SK-N-SH (cell line): ENCODE measurements around the gene LACTB.

Source experiments
- CTCF ChIP-seq: fragments of 200-600 bp; sonication (generic); IDR thresholded peaks from 2 replicates; pipeline ENCODE4 v1.6.1; 2017; ENCODE audit warnings: antibody characterized with exemption, mild to moderate bottlenecking, moderate library complexity
- GABPA ChIP-seq: IDR thresholded peaks from 2 replicates; pipeline ENCODE4 v1.4.0; 2012; ENCODE audit warnings: low read depth, mild to moderate bottlenecking
- MAX ChIP-seq: IDR thresholded peaks from 2 replicates; pipeline ENCODE4 v1.4.0; 2012; ENCODE audit warnings: low read depth
- MXI1 ChIP-seq: IDR thresholded peaks from 2 replicates; pipeline ENCODE4 v1.6.1; 2012; ENCODE audit warnings: mild to moderate bottlenecking, low read depth, low read length, improper control_type of control experiment
- POLR2AphosphoS5 ChIP-seq: IDR thresholded peaks from 2 replicates; pipeline ENCODE4 v1.6.1; 2012; ENCODE audit warnings: low read depth, low read length
- RCOR1 ChIP-seq: fragments of 150-350 bp; IDR thresholded peaks from 2 replicates; pipeline ENCODE4 v1.6.1; 2017; ENCODE audit warnings: antibody characterized with exemption, low read length
- REST ChIP-seq: IDR thresholded peaks from 2 replicates; pipeline ENCODE4 v1.6.1; 2012; ENCODE audit warnings: mild to moderate bottlenecking, low read depth, low read length, moderate library complexity
- SMC3 ChIP-seq: IDR thresholded peaks from 2 replicates; pipeline ENCODE4 v1.6.1; 2012; ENCODE audit warnings: low read depth, low read length, improper control_type of control experiment
- USF2 ChIP-seq: fragments of 150-350 bp; IDR thresholded peaks from 2 replicates; pipeline ENCODE4 v1.6.1; 2017; ENCODE audit warnings: antibody characterized with exemption, low read length, low read depth, borderline replicate concordance
- ZBTB33 ChIP-seq: IDR thresholded peaks from 2 replicates; pipeline ENCODE4 v1.4.0; 2012; ENCODE audit warnings: low read depth, borderline replicate concordance

DNA sequence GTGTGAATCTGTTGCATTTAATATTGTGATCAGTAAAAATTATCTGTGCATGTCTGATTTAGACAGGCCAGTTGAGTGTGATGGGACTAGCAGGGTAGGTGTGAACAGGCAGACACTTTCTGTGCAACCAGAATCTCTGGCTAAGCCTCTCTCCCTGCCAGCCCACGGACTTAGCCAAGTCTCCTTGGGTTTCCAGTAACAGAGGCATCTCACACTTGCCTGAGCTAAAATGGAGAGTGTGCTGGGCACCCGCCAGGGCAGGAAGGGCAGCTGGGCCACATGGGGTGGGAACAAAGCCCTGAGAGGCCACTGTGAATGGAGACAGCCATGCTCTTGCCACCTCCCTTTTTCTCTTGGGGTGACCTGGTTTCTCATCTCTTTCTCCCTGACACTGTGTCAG lies 48.1 kb downstream of the LACTB start:
- TF ChIP-seq MAX (no peak), CTCF (no peak), USF2 (no peak), POLR2AphosphoS5 (no peak), RCOR1 (no peak), MXI1 (no peak), ZBTB33 (no peak), SMC3 (no peak), REST (no peak), GABPA (no peak)
